Testis (tissue), 3 donors: ENCODE results near the gene CACNA2D1. TPM values are rescaled to one million over a fixed set of nuclear protein-coding genes. Genes with fewer than 3 reads are reported as not detected.

Experiments used
- DNase-seq: peaks from one replicate; pipeline ENCODE4 v3.0.0-alpha.2; 2019
- H3K27ac ChIP-seq, 2 donors: fragments of 200-600 bp; sonication (generic); one replicate each; pipeline ENCODE4 v1.5.1; 2019
- H3K27me3 ChIP-seq: fragments of 200-600 bp; sonication (generic); one replicate; pipeline ENCODE4 v1.5.1; 2019
- H3K36me3 ChIP-seq: fragments of 200-600 bp; sonication (generic); one replicate; pipeline ENCODE4 v1.5.1; 2017; ENCODE audit warnings: low read depth; ENCODE audit errors: missing control alignments
- H3K4me1 ChIP-seq: fragments of 200-600 bp; sonication (generic); one replicate; pipeline ENCODE4 v1.5.1; 2019
- H3K4me3 ChIP-seq, 2 donors: fragments of 200-600 bp; sonication (generic); one replicate each; pipeline ENCODE4 v1.5.1; 2017 to 2019
- H3K9me3 ChIP-seq: fragments of 200-600 bp; sonication (generic); one replicate; pipeline ENCODE4 v1.5.1; 2017
- CTCF ChIP-seq, 3 experiments: fragments of 450-650 bp in 2 of 3; fragments of 200-600 bp in 1 of 3; sonication (generic) in 1 of 3; IDR thresholded peaks; one replicate each; pipeline ENCODE4 v1.5.1; 2016 to 2019; ENCODE audit warnings: antibody characterized with exemption in 3 of 3, mild to moderate bottlenecking in 2 of 3, moderate library complexity in 1 of 3
- POLR2A ChIP-seq: fragments of 450-650 bp; IDR thresholded peaks from one replicate; pipeline ENCODE4 v1.6.1; 2017; ENCODE audit warnings: antibody characterized with exemption, mild to moderate bottlenecking, moderate library complexity
- WGBS, 2 donors: methylation state at CpG; one replicate each; pipeline ENCODE4 v1.1.5; 2018; 5-methylcytosine and 5-hydroxymethylcytosine counted together
- intact Hi-C: fragments of 100-400 bp; cut with DNase I; formaldehyde crosslinking; loops from one replicate; pipeline ENCODE4 v1.15.1; 2023; ENCODE audit warnings: low total_unique reads
- polyA plus RNA-seq: library from polyadenylated mRNA; stranded (reverse); fragments of 350-450 nt; fragmentation: Illumina TruSeq; extraction: RNeasy Lipid Tissue Mini Kit (QIAGEN cat#74804); gene quantifications from one replicate; pipeline ENCODE4 v1.2.3, GENCODE V29; 2014; ENCODE audit warnings: low read depth, low replicate concordance; ENCODE audit not compliant: insufficient read depth
- total RNA-seq, 2 donors: library from RNA; depleted of rRNA; stranded (reverse); fragments of >200 nt; gene quantifications; one replicate each; pipeline ENCODE4 v1.2.3, GENCODE V29; 2016

Gene CACNA2D1
- total and polyA plus RNA-seq, 3 donors from 2014 or later, result 5.4 to 29.1 (median 28.0) TPM

- H3K4me1 ChIP-seq, result no peaks in the 10 kb centered on the region
- H3K4me3 ChIP-seq, result no peak overlapping the region
- intact Hi-C loops, result no loop called here
- no peak for TF ChIP-seq CTCF (IDR thresholded peaks at IDR 0.05)
- TF ChIP-seq POLR2A, result no peak
- no peaks in the 10 kb centered on the region for H3K9me3 ChIP-seq
- no peaks in the 10 kb centered on the region for H3K36me3 ChIP-seq
- no peaks in the 10 kb centered on the region for H3K27me3 ChIP-seq
- 89 to 91% methylated on average over 7 to 8 of the region's 8 CpGs for WGBS, 2 donors
- H3K27ac ChIP-seq, result no peak overlapping the region
- DNase-seq, result no peak
These were observed 333.3 kb downstream of the CACNA2D1 start for GRCh38 chr7:82110146-82110840.

GRCh38 chr7:82109288-82109687 lies 334.3 kb downstream of the CACNA2D1 start:
- TF ChIP-seq POLR2A (no peak), CTCF (IDR thresholded peaks at IDR 0.05) (no peak)
- no peaks in the 10 kb centered on the region for H3K27me3 ChIP-seq
- DNase-seq, result no peak
- H3K36me3 ChIP-seq, result no peaks in the 10 kb centered on the region
- H3K27ac ChIP-seq, result no peak overlapping the region
- no peak overlapping the region for H3K4me3 ChIP-seq
- 73 to 74% methylated on average over 1 of the region's 1 CpG for WGBS, 2 donors
- intact Hi-C loops, result no loop called here
- no peaks in the 10 kb centered on the region for H3K9me3 ChIP-seq
- H3K4me1 ChIP-seq, result no peaks in the 10 kb centered on the region

DNA sequence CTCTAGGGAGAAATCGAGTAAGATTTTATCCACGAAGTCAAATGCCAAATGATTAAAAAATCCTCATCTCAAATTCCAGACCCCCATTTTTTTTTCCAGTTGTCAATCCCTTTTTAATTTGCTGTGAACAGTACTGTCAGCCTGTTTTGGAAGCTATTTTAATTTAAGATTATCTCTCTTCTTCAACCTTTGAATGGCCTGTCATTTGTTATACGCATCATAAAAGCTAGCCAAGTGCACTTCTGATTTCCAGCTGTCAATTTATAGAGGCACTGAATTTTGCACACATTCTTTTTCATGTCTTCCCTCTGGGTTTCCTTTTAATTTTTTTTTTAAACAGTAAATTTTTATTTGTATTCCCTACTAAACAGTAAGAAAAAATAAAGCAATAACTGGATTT lies 337.4 kb downstream of the CACNA2D1 start:
- 75 to 87% methylated on average over 3 of the region's 3 CpGs for WGBS, 2 donors

GRCh38 chr7:82105463-82105862 lies 338.1 kb downstream of the CACNA2D1 start:
- DNase-seq, result no peak
- WGBS, 2 donors, result 90 to 91% methylated on average over 3 of the region's 3 CpGs
- no peak overlapping the region for H3K4me3 ChIP-seq
- no peaks in the 10 kb centered on the region for H3K27me3 ChIP-seq
- no peaks in the 10 kb centered on the region for H3K36me3 ChIP-seq
- intact Hi-C loops, result no loop called here
- TF ChIP-seq CTCF (IDR thresholded peaks at IDR 0.05) (no peak), POLR2A (no peak)
- H3K9me3 ChIP-seq, result no peaks in the 10 kb centered on the region
- H3K4me1 ChIP-seq, result no peaks in the 10 kb centered on the region
- H3K27ac ChIP-seq, result no peak overlapping the region

More for the DNA sequence above, 337.4 kb downstream of the CACNA2D1 start:
- Histone ChIP-seq H3K27ac (no peak overlapping the region), H3K4me1 (no peaks in the 10 kb centered on the region), H3K27me3 (no peaks in the 10 kb centered on the region), H3K36me3 (no peaks in the 10 kb centered on the region), H3K4me3 (no peak overlapping the region), H3K9me3 (no peaks in the 10 kb centered on the region)
- intact Hi-C loops, result no loop called here
- TF ChIP-seq POLR2A, result no peak
- DNase-seq, result no peak

GRCh38 chr7:82098414-82098813 lies 345.2 kb downstream of the CACNA2D1 start:
- 84% methylated on average over 2 of the region's 2 CpGs for WGBS, 2 donors
- Histone ChIP-seq H3K27me3 (no peaks in the 10 kb centered on the region), H3K36me3 (no peaks in the 10 kb centered on the region), H3K4me3 (no peak overlapping the region), H3K4me1 (no peaks in the 10 kb centered on the region), H3K27ac (no peak overlapping the region), H3K9me3 (no peaks in the 10 kb centered on the region)
- no peak for DNase-seq
- intact Hi-C loops, result no loop called here
- no peak for TF ChIP-seq CTCF (IDR thresholded peaks at IDR 0.05)
- no peak for TF ChIP-seq POLR2A
